ENCODE measurements around the gene KANK2. TPM values are rescaled to one million over a fixed set of nuclear protein-coding genes. Genes with fewer than 3 reads are reported as not detected.

KANK2 gene
- total RNA-seq, 1 experiment from 2014 or later, result 85.8 TPM

DNA sequence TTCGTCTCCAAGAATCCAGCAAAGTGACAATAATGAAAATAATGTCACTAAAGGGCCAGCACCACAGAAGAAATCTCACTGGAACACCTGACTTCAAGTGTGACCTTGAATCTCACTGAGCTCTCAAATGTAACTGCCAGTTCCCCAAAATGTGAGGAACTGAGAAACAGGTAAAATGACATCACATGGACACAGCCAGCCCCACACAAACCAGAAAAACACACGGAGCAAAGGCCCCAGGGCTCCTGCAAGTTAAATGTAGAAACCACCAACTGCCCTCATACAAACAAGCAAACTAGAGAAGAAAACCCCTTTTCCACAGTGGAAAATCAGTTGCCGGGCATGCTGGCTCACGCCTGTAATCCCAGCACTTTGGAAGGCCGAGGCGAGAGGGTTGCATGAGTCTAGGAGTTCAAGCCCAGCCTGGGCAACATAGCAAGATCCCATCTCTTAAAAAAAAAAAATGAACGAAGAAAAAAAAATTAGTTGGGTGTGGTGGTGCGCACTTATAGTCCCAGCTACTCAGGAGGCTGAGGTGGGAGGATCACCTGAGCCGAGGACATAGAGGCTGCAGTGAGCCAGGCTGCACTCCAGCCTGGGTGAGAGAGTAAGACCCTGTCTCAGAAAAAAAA is 8.7 kb upstream of the KANK2 start:
- intact Hi-C loops (cut with micrococcal nuclease; ENCODE audit: unreplicated experiment), result loop anchor here (2.0 to 10.0 kb wide), 2 partner anchors 169 to 261 kb away; no protein-coding TSS in a partner anchor
- ChIA-PET CTCF (no interaction called here), POLR2A (ENCODE audit: low non-redundant PET) (no interaction called here)
- TF ChIP-seq, protein P1, sequence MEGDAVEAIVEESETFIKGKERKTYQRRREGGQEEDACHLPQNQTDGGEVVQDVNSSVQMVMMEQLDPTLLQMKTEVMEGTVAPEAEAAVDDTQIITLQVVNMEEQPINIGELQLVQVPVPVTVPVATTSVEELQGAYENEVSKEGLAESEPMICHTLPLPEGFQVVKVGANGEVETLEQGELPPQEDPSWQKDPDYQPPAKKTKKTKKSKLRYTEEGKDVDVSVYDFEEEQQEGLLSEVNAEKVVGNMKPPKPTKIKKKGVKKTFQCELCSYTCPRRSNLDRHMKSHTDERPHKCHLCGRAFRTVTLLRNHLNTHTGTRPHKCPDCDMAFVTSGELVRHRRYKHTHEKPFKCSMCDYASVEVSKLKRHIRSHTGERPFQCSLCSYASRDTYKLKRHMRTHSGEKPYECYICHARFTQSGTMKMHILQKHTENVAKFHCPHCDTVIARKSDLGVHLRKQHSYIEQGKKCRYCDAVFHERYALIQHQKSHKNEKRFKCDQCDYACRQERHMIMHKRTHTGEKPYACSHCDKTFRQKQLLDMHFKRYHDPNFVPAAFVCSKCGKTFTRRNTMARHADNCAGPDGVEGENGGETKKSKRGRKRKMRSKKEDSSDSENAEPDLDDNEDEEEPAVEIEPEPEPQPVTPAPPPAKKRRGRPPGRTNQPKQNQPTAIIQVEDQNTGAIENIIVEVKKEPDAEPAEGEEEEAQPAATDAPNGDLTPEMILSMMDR (conservative IDR thresholded peaks at IDR 0.05; ENCODE audit: low read depth, low read length), result no peak
- TF ChIP-seq EZH2 (IDR thresholded peaks at IDR 0.05; ENCODE audit: borderline replicate concordance, low read depth, low read length, poor library complexity, severe bottlenecking), result no peak
- no peak for DNase-seq (ENCODE audit: low spot score)
- H3K4me3 ChIP-seq (ENCODE audit: low read depth, low read length, poor library complexity, severe bottlenecking), result no peak overlapping the region
- H3K9me3 ChIP-seq (ENCODE audit: low read depth, low read length, poor library complexity, severe bottlenecking), result no peaks in the 10 kb centered on the region
- H3K36me3 ChIP-seq (ENCODE audit: insufficient read depth, low read length, poor library complexity, severe bottlenecking), result no peaks in the 10 kb centered on the region
- no TSS peak for BruUV-seq (replicated peaks)
- no peaks in the 10 kb centered on the region for H3K27me3 ChIP-seq (replicated peaks; ENCODE audit: insufficient read depth, low read depth, low read length, poor library complexity)
- H3K27ac ChIP-seq (ENCODE audit: low read depth, low read length, poor library complexity, severe bottlenecking), result no peak overlapping the region
- peaks cover 9% of the 10 kb centered on the region for H3K4me1 ChIP-seq (ENCODE audit: insufficient read depth, low read length, poor library complexity, severe bottlenecking)

DNA sequence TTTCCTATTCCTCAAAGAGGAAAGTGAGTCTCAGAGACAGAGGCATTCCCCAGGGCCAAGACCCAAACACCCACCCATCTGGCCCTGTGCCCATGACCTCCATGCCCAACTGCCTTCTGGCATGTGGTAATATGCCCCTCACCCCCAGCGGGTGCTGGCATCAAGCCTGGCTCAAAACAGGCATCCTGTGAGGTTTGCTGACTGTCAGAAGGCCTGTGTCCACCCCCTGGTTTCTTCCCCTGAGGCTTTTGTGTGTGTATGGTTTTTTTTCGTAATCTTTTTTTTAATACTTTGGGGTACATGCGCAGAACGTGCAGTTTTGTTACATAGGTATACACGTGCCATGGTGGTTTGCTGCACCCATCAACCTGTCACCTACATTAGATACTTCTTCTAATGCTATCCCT is 7.6 kb upstream of the KANK2 start:
- no peak for DNase-seq (ENCODE audit: low spot score)
- no peaks in the 10 kb centered on the region for H3K9me3 ChIP-seq (ENCODE audit: low read depth, low read length, poor library complexity, severe bottlenecking)
- no peak overlapping the region for H3K27ac ChIP-seq (ENCODE audit: low read depth, low read length, poor library complexity, severe bottlenecking)
- peaks cover 9% of the 10 kb centered on the region for H3K4me1 ChIP-seq (ENCODE audit: insufficient read depth, low read length, poor library complexity, severe bottlenecking)
- TF ChIP-seq, protein P1 (conservative IDR thresholded peaks at IDR 0.05; ENCODE audit: low read depth, low read length), result no peak
- TF ChIP-seq EZH2 (IDR thresholded peaks at IDR 0.05; ENCODE audit: borderline replicate concordance, low read depth, low read length, poor library complexity, severe bottlenecking), result no peak
- H3K27me3 ChIP-seq (replicated peaks; ENCODE audit: insufficient read depth, low read depth, low read length, poor library complexity), result no peaks in the 10 kb centered on the region
- POLR2A ChIA-PET (ENCODE audit: low non-redundant PET), result no interaction called here
- no peaks in the 10 kb centered on the region for H3K36me3 ChIP-seq (ENCODE audit: insufficient read depth, low read length, poor library complexity, severe bottlenecking)
- no TSS peak for BruUV-seq (replicated peaks)
- CTCF ChIA-PET, result interaction anchor here (1.1 kb wide), 1 partner anchor 67 kb away, joined by 3 read pairs; no protein-coding TSS in a partner anchor
- H3K4me3 ChIP-seq (ENCODE audit: low read depth, low read length, poor library complexity, severe bottlenecking), result no peak overlapping the region
- intact Hi-C loops (cut with micrococcal nuclease; ENCODE audit: unreplicated experiment), result loop anchor here (1.0 to 10.0 kb wide), 3 partner anchors 68 to 260 kb away; no protein-coding TSS in a partner anchor

DNA sequence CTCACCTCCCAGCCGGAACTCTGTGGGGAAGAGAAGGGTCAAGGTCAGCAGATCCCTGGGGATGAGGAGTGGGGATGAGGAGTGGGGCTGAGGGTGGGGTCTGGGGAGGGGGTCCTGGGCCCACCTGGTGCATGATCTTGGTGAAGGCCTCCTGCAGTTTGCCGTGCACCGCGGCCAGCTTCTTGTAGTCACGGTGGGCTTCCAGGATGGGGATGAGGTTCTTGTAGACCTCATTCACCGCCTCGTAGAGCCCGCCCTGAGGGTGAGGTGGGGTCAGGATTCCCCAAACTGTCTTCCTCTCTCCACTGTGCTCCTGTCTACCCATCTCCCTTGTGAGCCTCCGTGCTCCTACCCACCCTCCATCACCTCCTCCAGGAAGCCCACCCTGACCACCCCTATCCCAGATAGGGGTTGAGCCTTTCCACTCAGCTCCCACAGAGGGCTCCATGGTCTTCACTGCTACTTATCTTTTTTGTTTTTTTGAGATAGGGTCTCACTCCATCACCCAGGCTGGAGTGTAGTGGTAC is 6.8 kb upstream of the KANK2 start:
- TF ChIP-seq, protein P1 (conservative IDR thresholded peaks at IDR 0.05; ENCODE audit: low read depth, low read length), result no peak
- Histone ChIP-seq H3K4me3 (ENCODE audit: low read depth, low read length, poor library complexity, severe bottlenecking) (no peak overlapping the region), H3K4me1 (ENCODE audit: insufficient read depth, low read length, poor library complexity, severe bottlenecking) (peaks cover 9% of the 10 kb centered on the region), H3K9me3 (ENCODE audit: low read depth, low read length, poor library complexity, severe bottlenecking) (no peaks in the 10 kb centered on the region), H3K27ac (ENCODE audit: low read depth, low read length, poor library complexity, severe bottlenecking) (no peak overlapping the region), H3K36me3 (ENCODE audit: insufficient read depth, low read length, poor library complexity, severe bottlenecking) (no peaks in the 10 kb centered on the region), H3K27me3 (replicated peaks; ENCODE audit: insufficient read depth, low read depth, low read length, poor library complexity) (no peaks in the 10 kb centered on the region)
- ChIA-PET CTCF (interaction anchor here (1.1 kb wide), 1 partner anchor 66 kb away, joined by 3 read pairs; no protein-coding TSS in a partner anchor), POLR2A (ENCODE audit: low non-redundant PET) (no interaction called here)
- intact Hi-C loops (cut with micrococcal nuclease; ENCODE audit: unreplicated experiment), result loop anchor here (1.0 to 10.0 kb wide), 3 partner anchors 67 to 259 kb away; no protein-coding TSS in a partner anchor
- DNase-seq (ENCODE audit: low spot score), result no peak
- BruUV-seq (replicated peaks), result no TSS peak

All from A673 (cell line).